Naive thymus-derived CD4-positive, alpha-beta T cell (primary cell): ENCODE data around the gene PSMA2. TPM values are rescaled to one million over a fixed set of nuclear protein-coding genes. Genes with fewer than 3 reads are reported as not detected.

Source experiments
- ATAC-seq: fragments of 150-1000 bp; cut with Tn5 transposase; 2 replicates; pipeline ENCODE4 v1.10.0; 2021; ENCODE audit warnings: mild to moderate bottlenecking, moderate library complexity
- CTCF ChIA-PET: fragments of 350-600 bp; sonication (Branson Sonifier 250); formaldehyde crosslinking; loops from one replicate; lab custom pipeline; 2021; ENCODE audit warnings: antibody characterized with exemption; lab: Charles Lee
- POLR2A ChIA-PET: fragments of 350-600 bp; sonication (Branson Sonifier 250); formaldehyde crosslinking; loops from one replicate; lab custom pipeline; 2021; ENCODE audit warnings: antibody characterized with exemption, inconsistent platforms; lab: Charles Lee
- DNase-seq, 9 donors: peaks; one replicate each; pipeline versions ENCODE4 v3.0.0 to v3.0.0-alpha.2; 2020 to 2022; ENCODE audit warnings: mixed read lengths in 1 of 9
- H3K27ac ChIP-seq: one replicate; pipeline ENCODE4 v1.7.0; 2013; ENCODE audit warnings: mild to moderate bottlenecking, low read depth, low read length, moderate library complexity
- H3K27me3 ChIP-seq, 2 donors: one replicate each; pipeline ENCODE4 v1.7.0; 2013; ENCODE audit warnings: low read length in 2 of 2, mild to moderate bottlenecking in 2 of 2, moderate library complexity in 2 of 2; ENCODE audit not compliant: control insufficient read depth in 2 of 2, insufficient read depth in 2 of 2
- H3K36me3 ChIP-seq, 3 experiments: 1 replicate in 2 of 3; 2 replicates in 1 of 3; pipeline ENCODE4 v1.7.0; 2013; ENCODE audit warnings: low read length in 3 of 3, mild to moderate bottlenecking in 3 of 3, moderate library complexity in 1 of 3; ENCODE audit not compliant: insufficient read depth in 3 of 3, control insufficient read depth in 2 of 3
- H3K4me1 ChIP-seq, 2 donors: one replicate each; pipeline ENCODE4 v1.7.0; 2013; ENCODE audit warnings: low read length in 2 of 2, mild to moderate bottlenecking in 2 of 2, moderate library complexity in 1 of 2; ENCODE audit not compliant: control insufficient read depth in 2 of 2, insufficient read depth in 2 of 2
- H3K4me3 ChIP-seq: 2 replicates; pipeline ENCODE4 v1.7.0; 2013; ENCODE audit warnings: mild to moderate bottlenecking, low read length
- H3K9me3 ChIP-seq, 3 experiments: 1 replicate in 2 of 3; 2 replicates in 1 of 3; pipeline ENCODE4 v1.7.0; 2013; ENCODE audit warnings: low read length in 3 of 3; ENCODE audit not compliant: control insufficient read depth in 2 of 3
- H3K27ac Mint-ChIP-seq, 9 donors: one replicate each; pipeline ENCODE4 v1.8.0; 2020 to 2022; ENCODE audit warnings: mixed read lengths in 9 of 9, mild to moderate bottlenecking in 8 of 9, moderate library complexity in 5 of 9, inconsistent platforms in 2 of 9
- H3K27me3 Mint-ChIP-seq, 5 donors: one replicate each; pipeline ENCODE4 v1.8.0; 2021 to 2022; ENCODE audit warnings: mixed read lengths in 5 of 5, mild to moderate bottlenecking in 1 of 5
- H3K36me3 Mint-ChIP-seq, 5 donors: one replicate each; pipeline ENCODE4 v1.8.0; 2020 to 2022; ENCODE audit warnings: mixed read lengths in 5 of 5, mild to moderate bottlenecking in 3 of 5, inconsistent platforms in 1 of 5
- H3K4me1 Mint-ChIP-seq, 7 donors: one replicate each; pipeline ENCODE4 v1.8.0; 2020 to 2022; ENCODE audit warnings: mixed read lengths in 7 of 7, mild to moderate bottlenecking in 3 of 7, inconsistent platforms in 1 of 7
- H3K4me3 Mint-ChIP-seq, 10 donors: one replicate each; pipeline ENCODE4 v1.8.0; 2020 to 2022; ENCODE audit warnings: mild to moderate bottlenecking in 10 of 10, mixed read lengths in 10 of 10, moderate library complexity in 6 of 10, inconsistent platforms in 2 of 10
- H3K9me3 Mint-ChIP-seq, 11 donors: one replicate each; pipeline ENCODE4 v1.8.0; 2020 to 2022; ENCODE audit warnings: mixed read lengths in 11 of 11, mild to moderate bottlenecking in 4 of 11, inconsistent platforms in 1 of 11, moderate library complexity in 1 of 11
- intact Hi-C, 2 donors: fragments of 100-400 bp; cut with micrococcal nuclease; formaldehyde crosslinking; loops; one replicate each; pipeline ENCODE4 v1.15.1; 2023
- polyA plus RNA-seq, 2 donors: library from polyadenylated mRNA; unstranded; fragments of 300-500 nt; fragmentation: Illumina TruSeq; gene quantifications; one replicate each; pipeline ENCODE4 v1.2.3, GENCODE V29; 2021
- total RNA-seq, 6 experiments: library from RNA in 5 of 6; stranded (reverse) in 5 of 6; gene quantifications; 1 replicate in 5 of 6; 2 replicates in 1 of 6; pipeline ENCODE4 v1.2.3 and lab custom pipeline; 2021 to 2026

The PSMA2 gene
- total and polyA plus RNA-seq, 7 experiments from 2014 or later: 29.3 to 257 (median 40.2) TPM

DNA sequence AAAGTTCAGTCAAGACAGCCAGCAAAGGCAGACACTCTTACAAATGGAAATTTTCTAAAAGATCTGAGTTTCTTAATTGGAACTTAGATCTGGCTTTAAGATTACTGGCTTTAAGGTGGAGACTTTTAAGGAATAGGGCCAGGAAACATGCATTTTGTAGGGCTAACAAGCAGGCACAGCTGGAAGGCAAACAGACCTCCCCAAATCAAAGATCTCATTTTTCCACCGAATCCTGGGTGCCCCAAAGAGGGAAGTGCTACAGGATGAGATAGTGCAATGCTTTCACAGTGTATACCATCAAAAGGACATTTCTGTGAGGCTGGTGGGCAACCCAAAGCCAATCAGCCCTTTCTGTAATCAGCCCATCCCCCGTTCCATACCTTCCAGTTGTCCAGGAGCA is 27.6 kb upstream of the PSMA2 start:
- Histone ChIP-seq H3K27ac (no peak overlapping the region), H3K27me3 (peaks cover 0 to 5% of the 10 kb centered on the region in 2 donors), H3K9me3 (peaks cover 0 to 5% (median 0%) of the 10 kb centered on the region in 3 experiments), H3K4me1 (no peaks in the 10 kb centered on the region), H3K36me3 (no peaks in the 10 kb centered on the region), H3K4me3 (no peak overlapping the region)
- ATAC-seq: no peak
- peaks cover 2 to 25% (median 15%) of the 10 kb centered on the region in 5 donors for H3K27me3 Mint-ChIP-seq
- peaks cover 0 to 4% (median 3%) of the 10 kb centered on the region in 5 donors for H3K36me3 Mint-ChIP-seq
- DNase-seq: no peak
- H3K27ac Mint-ChIP-seq: no peak overlapping the region
- H3K9me3 Mint-ChIP-seq: peaks cover 0 to 26% (median 9%) of the 10 kb centered on the region in 11 donors
- ChIA-PET CTCF (no interaction called here), POLR2A (no interaction called here)
- peaks cover 0 to 4% (median 0%) of the 10 kb centered on the region in 7 donors for H3K4me1 Mint-ChIP-seq
- H3K4me3 Mint-ChIP-seq: no peak overlapping the region
- intact Hi-C loops: no loop called here

DNA sequence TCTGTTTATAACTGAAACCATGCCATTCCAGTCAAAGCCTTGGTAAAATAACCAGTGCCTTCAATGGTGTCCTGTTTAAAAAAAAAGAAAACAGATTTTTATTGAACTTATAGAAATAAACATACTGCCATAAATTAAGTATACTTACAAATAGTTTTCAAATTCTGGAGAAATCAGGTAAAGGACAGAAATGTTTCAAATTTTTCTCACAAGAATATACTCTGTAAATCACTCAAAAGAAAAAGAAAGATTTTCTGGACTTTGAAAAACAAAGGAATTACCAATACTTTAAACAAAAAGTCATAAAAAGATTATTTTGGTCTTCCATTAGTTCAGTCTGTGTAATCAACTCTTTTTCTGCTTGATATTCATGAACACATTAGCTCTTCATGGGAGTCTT is 24.1 kb upstream of the PSMA2 start:
- H3K36me3 ChIP-seq: no peaks in the 10 kb centered on the region
- no peak for ATAC-seq
- intact Hi-C loops: no loop called here
- no peak overlapping the region for H3K27ac ChIP-seq
- peaks cover 0 to 5% of the 10 kb centered on the region in 2 donors for H3K27me3 ChIP-seq
- H3K27ac Mint-ChIP-seq: no peak overlapping the region
- H3K4me3 Mint-ChIP-seq: no peak overlapping the region
- POLR2A ChIA-PET: no interaction called here
- H3K9me3 Mint-ChIP-seq: peaks cover 0 to 26% (median 12%) of the 10 kb centered on the region in 11 donors
- peaks cover 0 to 4% (median 3%) of the 10 kb centered on the region in 5 donors for H3K36me3 Mint-ChIP-seq
- DNase-seq: no peak
- H3K4me3 ChIP-seq: no peak overlapping the region
- CTCF ChIA-PET: no interaction called here
- H3K4me1 Mint-ChIP-seq: peaks cover 0 to 3% (median 0%) of the 10 kb centered on the region in 7 donors
- peaks cover 0 to 5% (median 0%) of the 10 kb centered on the region in 3 experiments for H3K9me3 ChIP-seq
- H3K4me1 ChIP-seq: no peaks in the 10 kb centered on the region
- H3K27me3 Mint-ChIP-seq: peaks cover 2 to 19% (median 15%) of the 10 kb centered on the region in 5 donors

DNA sequence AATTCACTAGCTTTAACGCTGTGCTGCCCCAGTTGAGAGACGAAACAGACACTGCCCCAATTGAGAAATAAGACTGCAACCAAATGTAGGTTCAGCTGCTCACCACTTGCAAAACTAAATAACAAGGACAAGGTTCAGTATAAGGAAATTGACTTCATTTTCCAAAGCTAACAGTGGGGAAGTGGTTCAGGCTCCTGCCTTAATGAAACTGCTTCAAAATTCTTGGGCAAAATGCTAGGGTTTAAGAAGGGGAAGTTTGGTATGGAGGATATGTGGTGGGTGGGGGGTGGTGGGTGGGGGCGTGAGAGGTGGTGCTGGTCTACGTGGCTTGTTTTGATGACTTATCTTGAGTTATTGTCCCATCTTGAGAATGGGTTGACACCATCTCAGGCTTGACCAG is 22.0 kb upstream of the PSMA2 start:
- POLR2A ChIA-PET: no interaction called here
- Mint-ChIP-seq H3K27ac (no peak overlapping the region), H3K9me3 (peaks cover 0 to 26% (median 14%) of the 10 kb centered on the region in 11 donors), H3K36me3 (peaks cover 0 to 6% (median 3%) of the 10 kb centered on the region in 5 donors), H3K27me3 (peaks cover 0 to 3% (median 0%) of the 10 kb centered on the region in 5 donors), H3K4me1 (no peaks in the 10 kb centered on the region), H3K4me3 (no peak overlapping the region)
- Histone ChIP-seq H3K27me3 (no peaks in the 10 kb centered on the region), H3K36me3 (no peaks in the 10 kb centered on the region), H3K9me3 (peaks cover 0 to 5% (median 0%) of the 10 kb centered on the region in 3 experiments), H3K4me3 (no peak overlapping the region), H3K4me1 (no peaks in the 10 kb centered on the region), H3K27ac (no peak overlapping the region)
- DNase-seq (no peak), ATAC-seq (no peak)
- CTCF ChIA-PET: no interaction called here
- intact Hi-C loops: no loop called here

DNA sequence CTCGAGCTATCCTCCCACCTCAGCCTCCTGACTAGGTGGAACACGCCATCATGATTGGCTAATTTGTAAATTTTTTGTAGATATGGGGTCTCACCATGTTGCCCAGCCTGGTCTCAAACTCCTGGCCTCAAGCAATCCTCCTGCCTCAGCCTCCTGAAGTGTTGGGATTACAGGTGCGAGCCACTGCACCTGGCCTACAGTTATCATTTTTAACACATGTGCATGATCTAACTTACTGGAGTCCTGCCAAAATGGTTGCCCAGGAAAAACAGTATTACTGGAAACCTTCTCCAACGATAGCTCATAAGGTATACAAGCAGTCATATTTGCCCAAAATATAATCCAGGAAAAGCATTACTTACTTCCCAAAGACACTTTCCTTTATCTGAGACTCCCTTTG is 20.4 kb upstream of the PSMA2 start:
- no peak for DNase-seq
- intact Hi-C loops: no loop called here
- Histone ChIP-seq H3K36me3 (no peaks in the 10 kb centered on the region), H3K9me3 (peaks cover 0 to 5% (median 0%) of the 10 kb centered on the region in 3 experiments), H3K27me3 (no peaks in the 10 kb centered on the region), H3K4me3 (no peak overlapping the region), H3K27ac (no peak overlapping the region), H3K4me1 (no peaks in the 10 kb centered on the region)
- POLR2A ChIA-PET: no interaction called here
- H3K4me1 Mint-ChIP-seq: peaks cover 0 to 2% (median 0%) of the 10 kb centered on the region in 7 donors
- H3K4me3 Mint-ChIP-seq: no peak overlapping the region
- H3K36me3 Mint-ChIP-seq: peaks cover 0 to 6% (median 3%) of the 10 kb centered on the region in 5 donors
- peaks cover 0 to 2% (median 0%) of the 10 kb centered on the region in 5 donors for H3K27me3 Mint-ChIP-seq
- no peak overlapping the region for H3K27ac Mint-ChIP-seq
- CTCF ChIA-PET: no interaction called here
- ATAC-seq: no peak
- peaks cover 0 to 25% (median 12%) of the 10 kb centered on the region in 11 donors for H3K9me3 Mint-ChIP-seq

DNA sequence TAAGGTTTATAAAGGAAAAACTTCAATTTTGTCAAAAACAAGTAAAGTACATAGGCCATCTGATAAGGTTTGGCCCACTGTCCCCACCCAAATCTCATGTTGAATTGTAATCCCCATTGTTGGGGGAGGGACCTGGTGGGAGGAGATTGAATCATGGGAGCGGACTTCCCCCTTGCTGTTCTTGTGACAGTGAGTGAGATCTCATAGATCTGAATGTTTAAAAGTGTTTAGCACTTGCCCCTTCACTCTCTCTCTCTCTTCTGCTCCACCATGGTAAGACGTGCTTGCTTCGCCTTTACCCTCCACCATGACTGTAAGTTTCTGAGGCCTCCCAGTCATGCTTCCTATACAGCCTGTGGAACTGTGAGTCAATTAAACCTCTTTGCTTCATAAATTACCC is 18.4 kb upstream of the PSMA2 start:
- H3K27me3 Mint-ChIP-seq: no peaks in the 10 kb centered on the region
- Histone ChIP-seq H3K9me3 (no peaks in the 10 kb centered on the region), H3K27ac (no peak overlapping the region), H3K27me3 (no peaks in the 10 kb centered on the region), H3K4me1 (no peaks in the 10 kb centered on the region), H3K36me3 (no peaks in the 10 kb centered on the region), H3K4me3 (no peak overlapping the region)
- no peak overlapping the region for H3K27ac Mint-ChIP-seq
- peaks cover 0 to 5% (median 3%) of the 10 kb centered on the region in 5 donors for H3K36me3 Mint-ChIP-seq
- H3K4me1 Mint-ChIP-seq: peaks cover 0 to 13% (median 6%) of the 10 kb centered on the region in 7 donors
- POLR2A ChIA-PET: no interaction called here
- H3K9me3 Mint-ChIP-seq: peaks cover 0 to 13% (median 3%) of the 10 kb centered on the region in 11 donors
- CTCF ChIA-PET: no interaction called here
- no peak overlapping the region for H3K4me3 Mint-ChIP-seq
- intact Hi-C loops: no loop called here
- DNase-seq (no peak), ATAC-seq (no peak)

DNA sequence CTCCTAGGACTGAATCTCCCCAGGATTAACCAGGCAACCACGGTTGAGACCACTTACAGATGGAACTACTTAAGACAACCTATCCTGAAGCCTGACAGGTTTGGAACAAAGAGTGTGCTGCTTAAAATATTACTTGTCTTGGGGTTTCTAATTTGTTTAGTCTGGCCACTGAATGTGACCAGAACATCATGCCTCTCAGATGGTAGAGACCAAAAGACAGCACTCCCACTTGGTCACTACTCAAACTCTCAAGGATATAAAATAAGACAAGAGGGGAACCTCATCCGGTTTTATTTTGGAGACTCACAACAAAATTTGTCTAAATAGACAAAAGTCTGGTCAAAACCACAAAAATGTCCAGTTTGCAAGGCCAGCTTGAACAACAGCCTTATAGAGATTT is 15.5 kb upstream of the PSMA2 start:
- Histone ChIP-seq H3K4me1 (no peaks in the 10 kb centered on the region), H3K27me3 (no peaks in the 10 kb centered on the region), H3K27ac (no peak overlapping the region), H3K36me3 (no peaks in the 10 kb centered on the region), H3K4me3 (no peak overlapping the region), H3K9me3 (no peaks in the 10 kb centered on the region)
- DNase-seq: no peak
- ChIA-PET POLR2A (interaction anchor here (0.6 kb wide), 1 partner anchor 965 kb away, joined by 3 read pairs; no protein-coding TSS in a partner anchor), CTCF (no interaction called here)
- intact Hi-C loops: loop anchor here in 1 of 2 donors (10.0 kb wide), 1 partner anchor 487 kb away; no protein-coding TSS in a partner anchor
- no peak for ATAC-seq
- Mint-ChIP-seq H3K4me3 (no peak overlapping the region), H3K9me3 (peaks cover 0 to 9% (median 0%) of the 10 kb centered on the region in 11 donors), H3K36me3 (peaks cover 0 to 7% (median 0%) of the 10 kb centered on the region in 5 donors), H3K27me3 (peaks cover 0 to 5% (median 0%) of the 10 kb centered on the region in 5 donors), H3K27ac (no peak overlapping the region), H3K4me1 (peaks cover 0 to 17% (median 8%) of the 10 kb centered on the region in 7 donors)

DNA sequence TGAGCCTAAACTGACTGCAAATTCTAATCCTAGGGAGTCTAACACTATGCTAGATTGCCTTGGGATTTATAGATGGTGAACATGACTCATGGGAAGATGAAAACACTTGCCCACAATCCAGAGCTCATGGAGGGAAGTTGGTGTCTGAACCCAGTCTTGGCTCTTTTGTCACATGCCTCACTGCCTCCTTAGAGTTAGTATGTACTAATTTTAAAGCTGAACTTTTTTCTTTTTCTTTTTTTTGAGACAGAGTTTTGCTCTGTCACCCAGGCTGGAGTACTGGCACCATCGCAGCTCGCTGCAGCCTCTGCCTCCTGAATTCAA is 14.6 kb upstream of the PSMA2 start:
- Mint-ChIP-seq H3K9me3 (peaks cover 0 to 9% (median 0%) of the 10 kb centered on the region in 11 donors), H3K27me3 (peaks cover 0 to 5% (median 0%) of the 10 kb centered on the region in 5 donors), H3K27ac (peak overlapping the region in 1 of 9 donors; percentile 91), H3K4me1 (peaks cover 0 to 17% (median 8%) of the 10 kb centered on the region in 7 donors), H3K36me3 (peaks cover 0 to 7% (median 0%) of the 10 kb centered on the region in 5 donors), H3K4me3 (peak overlapping the region in 1 of 10 donors; percentile 76)
- Histone ChIP-seq H3K9me3 (no peaks in the 10 kb centered on the region), H3K4me3 (no peak overlapping the region), H3K27me3 (no peaks in the 10 kb centered on the region), H3K36me3 (no peaks in the 10 kb centered on the region), H3K4me1 (no peaks in the 10 kb centered on the region), H3K27ac (no peak overlapping the region)
- POLR2A ChIA-PET: interaction anchor here (1.0 kb wide), 1 partner anchor 11 kb away, joined by 3 read pairs; no protein-coding TSS in a partner anchor
- ATAC-seq: peak; percentile 22
- intact Hi-C loops: loop anchor here in 1 of 2 donors (10.0 kb wide), 1 partner anchor 488 kb away; no protein-coding TSS in a partner anchor
- CTCF ChIA-PET: interaction anchor here (0.9 kb wide), 1 partner anchor 893 kb away, joined by 3 read pairs; no protein-coding TSS in a partner anchor
- DNase-seq: no peak
